Fibroblast of upper back skin (primary cell): ENCODE results near the gene SMIM36.
"Not testable (repeated sequence)": the region's sequence is repeated elsewhere in the genome, so short reads cannot be mapped to it uniquely, and the experiment has no call there.

Source experiments
- DNase-seq: peaks from one replicate; pipeline ENCODE4 v3.0.0-alpha.2; 2013

Gene SMIM36

GRCh38 chr17:55510986-55511721 is at the start of gene SMIM36:
Gene SMIM36 (minus strand): TSS chr17:55511452.
- DNase-seq, result no peak

GRCh38 chr17:55555772-55556171 is 44.5 kb upstream of the SMIM36 start:
- no peak for DNase-seq

- no peak for DNase-seq
Observed at GRCh38 chr17:55549140-55549539, 37.9 kb upstream of the SMIM36 start.

- peak; percentile 61 for DNase-seq
Observed at GRCh38 chr17:55546991-55547664, 35.9 kb upstream of the SMIM36 start.

- no peak for DNase-seq
Observed at GRCh38 chr17:55546481-55546880, 35.2 kb upstream of the SMIM36 start.

- no peak for DNase-seq
Observed at GRCh38 chr17:55545806-55546205, 34.6 kb upstream of the SMIM36 start.

- no peak for DNase-seq
Observed at GRCh38 chr17:55543709-55544108, 32.5 kb upstream of the SMIM36 start.

GRCh38 chr17:55540414-55541091 is 29.3 kb upstream of the SMIM36 start:
- DNase-seq, result peak; percentile 88

GRCh38 chr17:55536205-55536604 is 25.0 kb upstream of the SMIM36 start:
- DNase-seq, result no peak

- DNase-seq, result peak; percentile 60
Observed at GRCh38 chr17:55533608-55534007, 22.4 kb upstream of the SMIM36 start.

- DNase-seq, result peak; percentile 40
Observed at GRCh38 chr17:55532670-55533069, 21.4 kb upstream of the SMIM36 start.

GRCh38 chr17:55531053-55531728 is 19.9 kb upstream of the SMIM36 start:
- DNase-seq, result no peak

- no peak for DNase-seq
Observed at GRCh38 chr17:55530064-55530463, 18.8 kb upstream of the SMIM36 start.

GRCh38 chr17:55527540-55528118 is 16.4 kb upstream of the SMIM36 start:
- peak; percentile 63 for DNase-seq

- DNase-seq, result no peak
Observed at GRCh38 chr17:55524440-55525220, 13.4 kb upstream of the SMIM36 start.

GRCh38 chr17:55523032-55523431 is 11.8 kb upstream of the SMIM36 start:
- not testable (repeated sequence) for DNase-seq

GRCh38 chr17:55521186-55521585 is 9.9 kb upstream of the SMIM36 start:
- no peak for DNase-seq

GRCh38 chr17:55520402-55520801 is 9.2 kb upstream of the SMIM36 start:
- no peak for DNase-seq

GRCh38 chr17:55518510-55518909 is 7.3 kb upstream of the SMIM36 start:
- DNase-seq, result no peak

- DNase-seq, result peak; percentile 67
Observed at GRCh38 chr17:55513885-55514590, 2.8 kb upstream of the SMIM36 start.

- not testable (repeated sequence) for DNase-seq
Observed at GRCh38 chr17:55507669-55508068, 3.6 kb downstream of the SMIM36 start.
